Lung (tissue), 12 donors: ENCODE results near the gene SLC38A4. TPM values are rescaled to one million over a fixed set of nuclear protein-coding genes. Genes with fewer than 3 reads are reported as not detected.

Experiments
- ATAC-seq: fragments of 200-7000 bp; cut with Tn5 transposase; one replicate; pipeline ENCODE4 v1.9.1; 2020; ENCODE audit warnings: moderate number of reproducible peaks; ENCODE audit not compliant: insufficient read depth, low FRiP score
- DNase-seq, 3 donors: peaks; one replicate each; pipeline ENCODE4 v3.0.0-alpha.2; 2013 to 2017
- H3K27ac ChIP-seq, 2 donors: one replicate each; pipeline ENCODE4 v1.5.1; 2013; ENCODE audit warnings: mild to moderate bottlenecking in 2 of 2, moderate library complexity in 2 of 2, control low read depth in 1 of 2, inconsistent platforms in 1 of 2, low read depth in 1 of 2, low read length in 1 of 2
- H3K27me3 ChIP-seq, 3 donors: one replicate each; pipeline ENCODE4 v1.5.1; 2013; ENCODE audit warnings: low read length in 2 of 3; ENCODE audit not compliant: control insufficient read depth in 3 of 3, insufficient read depth in 3 of 3
- H3K36me3 ChIP-seq, 4 donors: one replicate each; pipeline ENCODE4 v1.5.1; 2013; ENCODE audit warnings: low read length in 4 of 4, mild to moderate bottlenecking in 1 of 4, moderate library complexity in 1 of 4; ENCODE audit not compliant: control insufficient read depth in 4 of 4, insufficient read depth in 4 of 4
- H3K4me1 ChIP-seq, 5 donors: one replicate each; pipeline ENCODE4 v1.5.1; 2013; ENCODE audit warnings: low read length in 5 of 5, mild to moderate bottlenecking in 2 of 5, moderate library complexity in 1 of 5; ENCODE audit not compliant: control insufficient read depth in 5 of 5, insufficient read depth in 5 of 5
- H3K4me3 ChIP-seq: one replicate; pipeline ENCODE4 v1.5.1; 2013; ENCODE audit warnings: mild to moderate bottlenecking, control low read depth, moderate library complexity
- H3K9ac ChIP-seq, 2 donors: one replicate each; pipeline ENCODE4 v1.5.1; 2013; ENCODE audit warnings: low read length in 2 of 2, control low read depth in 1 of 2; ENCODE audit not compliant: insufficient read depth in 1 of 2
- H3K9me3 ChIP-seq, 4 donors: one replicate each; pipeline ENCODE4 v1.5.1; 2013; ENCODE audit warnings: low read length in 3 of 4, mild to moderate bottlenecking in 1 of 4, moderate library complexity in 1 of 4; ENCODE audit not compliant: control insufficient read depth in 4 of 4, insufficient read depth in 3 of 4
- WGBS, 2 donors: extraction: QIAGEN DNeasy Blood & Tissue Kit; methylation state at CpG; one replicate each; pipeline ENCODE4 v1.1.7; 2013; 5-methylcytosine and 5-hydroxymethylcytosine counted together
- polyA plus RNA-seq, 2 donors: library from polyadenylated mRNA; stranded (reverse); fragments of 200-250 nt; gene quantifications; one replicate each; pipeline ENCODE4 v1.2.1, GENCODE V29; 2013
- total RNA-seq, 2 donors: library from RNA; depleted of rRNA in 1 of 2; stranded (reverse); fragments of >200 nt in 1 of 2; gene quantifications; one replicate each; pipeline ENCODE4 v1.2.1, GENCODE V29; 2014 to 2021
- TF ChIP-seq, protein P1 (sequence below): IDR thresholded peaks from 2 replicates; pipeline ENCODE4 v1.5.1; 2012; ENCODE audit warnings: mild to moderate bottlenecking; ENCODE audit errors: control extremely low read depth, extremely low read depth
- donor health status: control.
- donor health status: control.
- donor health status: Bipolar disorder and iron deficiency.
- donor health status: healthy.
- donor health status: DM: yes; HTN: yes; CAD: no.

Gene SLC38A4
- total and polyA plus RNA-seq, 4 donors, result 0.07 to 2.7 (median 0.45) TPM

GRCh38 chr12:46788072-46788887 is 37.5 kb downstream of the SLC38A4 start:
- H3K9me3 ChIP-seq, result no peaks in the 10 kb centered on the region

DNA sequence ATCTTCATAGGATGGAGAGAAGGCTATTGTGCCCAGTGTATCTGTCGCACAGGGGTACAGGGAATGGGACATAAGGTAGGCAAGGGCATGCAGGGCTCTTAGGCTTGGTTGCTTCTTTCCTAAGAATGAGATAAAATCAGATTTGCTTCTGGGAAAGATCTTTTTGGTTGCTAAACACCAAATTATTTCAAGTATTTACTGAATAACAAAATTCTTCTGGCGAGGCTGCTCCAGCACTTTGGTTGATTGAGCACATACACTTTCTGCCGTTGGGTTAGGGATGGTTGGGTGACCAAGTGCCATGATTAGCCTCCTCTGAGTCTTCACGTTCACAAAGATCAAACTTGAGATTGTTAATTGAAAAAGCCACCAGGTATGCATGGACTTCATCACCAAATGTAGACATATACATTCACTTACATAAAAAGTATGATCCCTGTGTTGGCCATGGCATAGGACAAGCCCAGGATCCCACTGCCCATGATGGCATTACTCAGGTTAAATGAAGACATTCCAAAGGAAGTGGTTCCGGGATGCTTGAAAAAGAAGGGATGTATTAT is 38.2 kb downstream of the SLC38A4 start:
- DNase-seq (no peak), ATAC-seq (no peak)
- no peak overlapping the region for H3K4me3 ChIP-seq
- TF ChIP-seq, protein P1, sequence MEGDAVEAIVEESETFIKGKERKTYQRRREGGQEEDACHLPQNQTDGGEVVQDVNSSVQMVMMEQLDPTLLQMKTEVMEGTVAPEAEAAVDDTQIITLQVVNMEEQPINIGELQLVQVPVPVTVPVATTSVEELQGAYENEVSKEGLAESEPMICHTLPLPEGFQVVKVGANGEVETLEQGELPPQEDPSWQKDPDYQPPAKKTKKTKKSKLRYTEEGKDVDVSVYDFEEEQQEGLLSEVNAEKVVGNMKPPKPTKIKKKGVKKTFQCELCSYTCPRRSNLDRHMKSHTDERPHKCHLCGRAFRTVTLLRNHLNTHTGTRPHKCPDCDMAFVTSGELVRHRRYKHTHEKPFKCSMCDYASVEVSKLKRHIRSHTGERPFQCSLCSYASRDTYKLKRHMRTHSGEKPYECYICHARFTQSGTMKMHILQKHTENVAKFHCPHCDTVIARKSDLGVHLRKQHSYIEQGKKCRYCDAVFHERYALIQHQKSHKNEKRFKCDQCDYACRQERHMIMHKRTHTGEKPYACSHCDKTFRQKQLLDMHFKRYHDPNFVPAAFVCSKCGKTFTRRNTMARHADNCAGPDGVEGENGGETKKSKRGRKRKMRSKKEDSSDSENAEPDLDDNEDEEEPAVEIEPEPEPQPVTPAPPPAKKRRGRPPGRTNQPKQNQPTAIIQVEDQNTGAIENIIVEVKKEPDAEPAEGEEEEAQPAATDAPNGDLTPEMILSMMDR, result no peak
- peaks cover 0 to 7% (median 0%) of the 10 kb centered on the region in 5 donors for H3K4me1 ChIP-seq
- no peaks in the 10 kb centered on the region for H3K27me3 ChIP-seq
- H3K36me3 ChIP-seq, result no peaks in the 10 kb centered on the region
- no peaks in the 10 kb centered on the region for H3K9me3 ChIP-seq
- no peak overlapping the region for H3K27ac ChIP-seq
- WGBS, 2 donors, result 90 to 91% methylated on average over 5 of the region's 5 CpGs
- no peak overlapping the region for H3K9ac ChIP-seq

More at GRCh38 chr12:46788072-46788887, 37.5 kb downstream of the SLC38A4 start:
- H3K27me3 ChIP-seq, result no peaks in the 10 kb centered on the region
- peaks cover 0 to 7% (median 0%) of the 10 kb centered on the region in 5 donors for H3K4me1 ChIP-seq
- no peak overlapping the region for H3K27ac ChIP-seq
- H3K9ac ChIP-seq, result no peak overlapping the region
- no peak overlapping the region for H3K4me3 ChIP-seq
- DNase-seq, result peak in 1 of 3 donors; percentile 10
- 76 to 91% methylated on average over 5 of the region's 5 CpGs for WGBS, 2 donors
- H3K36me3 ChIP-seq, result no peaks in the 10 kb centered on the region
- TF ChIP-seq, protein P1, result no peak
- ATAC-seq, result no peak

DNA sequence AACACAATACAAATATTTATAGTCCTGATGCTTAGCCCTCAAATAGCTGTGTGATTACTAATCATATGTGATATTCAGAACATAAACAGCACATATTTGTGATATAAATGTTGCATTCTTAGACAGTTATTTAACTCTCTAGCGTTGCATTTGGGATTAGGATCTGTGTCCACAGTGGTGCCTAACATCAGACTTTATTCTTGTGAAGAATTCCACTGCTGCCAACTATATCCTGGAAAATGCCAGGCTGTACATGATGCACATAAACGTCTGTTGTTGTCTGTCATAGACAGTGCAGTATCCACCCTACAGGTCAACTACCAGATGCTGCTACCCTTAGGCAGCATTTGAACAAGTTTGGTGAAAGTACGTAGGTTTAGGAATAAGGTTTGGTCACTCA is 39.0 kb downstream of the SLC38A4 start:
- Histone ChIP-seq H3K4me3 (no peak overlapping the region), H3K27ac (no peak overlapping the region), H3K9ac (no peak overlapping the region), H3K4me1 (peaks cover 0 to 7% (median 0%) of the 10 kb centered on the region in 5 donors), H3K27me3 (no peaks in the 10 kb centered on the region), H3K36me3 (no peaks in the 10 kb centered on the region), H3K9me3 (no peaks in the 10 kb centered on the region)
- DNase-seq, result no peak
- 81 to 86% methylated on average over 3 of the region's 3 CpGs for WGBS, 2 donors
- TF ChIP-seq, protein P1, result no peak
- no peak for ATAC-seq
